GM21367 (cell line): Measurements from ENCODE around the gene USP49.
"Not testable (repeated sequence)": the region's sequence is repeated elsewhere in the genome, so short reads cannot be mapped to it uniquely, and the experiment has no call there.

Experiments
- ATAC-seq: cut with Tn5 transposase; IDR thresholded peaks from one replicate; pipeline ENCODE4 v1.9.1; 2021; ENCODE audit not compliant: unreplicated experiment

USP49 gene

GRCh38 chr6:41895300-41896233, at the start of gene USP49:
Gene USP49, minus strand, starts transcription at chr6:41895375. Its CDS starts 88,392 bp downstream, at chr6:41806983.
- ATAC-seq: peak; percentile 63

GRCh38 chr6:41943456-41943855, 48.3 kb upstream of the USP49 start:
- no peak for ATAC-seq

- ATAC-seq: not testable (repeated sequence)
Observed at GRCh38 chr6:41942882-41943281, 47.7 kb upstream of the USP49 start.

- no peak for ATAC-seq
Observed at GRCh38 chr6:41942067-41942851, 47.1 kb upstream of the USP49 start.

GRCh38 chr6:41941280-41942066, 46.3 kb upstream of the USP49 start, which contains the start of gene CCND3:
Gene CCND3, minus strand, starts transcription at chr6:41941808. Its CDS starts 159 bp downstream, at chr6:41941649.
- peak; percentile 84 for ATAC-seq

- no peak for ATAC-seq
Observed at GRCh38 chr6:41940759-41941279, 45.6 kb upstream of the USP49 start.

GRCh38 chr6:41939848-41940758, 44.9 kb upstream of the USP49 start:
- ATAC-seq: no peak

GRCh38 chr6:41939176-41939847, 44.1 kb upstream of the USP49 start:
- ATAC-seq: no peak

GRCh38 chr6:41938590-41939175, 43.5 kb upstream of the USP49 start:
- no peak for ATAC-seq

GRCh38 chr6:41937861-41938574, 42.8 kb upstream of the USP49 start:
- no peak for ATAC-seq

GRCh38 chr6:41937472-41937860, 42.3 kb upstream of the USP49 start:
- ATAC-seq: no peak

- ATAC-seq: peak; percentile 60
Observed at GRCh38 chr6:41936073-41936837, 41.1 kb upstream of the USP49 start.

GRCh38 chr6:41935685-41936072, 40.5 kb upstream of the USP49 start:
- no peak for ATAC-seq

GRCh38 chr6:41935193-41935574, 40.0 kb upstream of the USP49 start:
- ATAC-seq: no peak

- ATAC-seq: no peak
Observed at GRCh38 chr6:41934278-41935192, 39.4 kb upstream of the USP49 start.

GRCh38 chr6:41932378-41932777, 37.2 kb upstream of the USP49 start:
- no peak for ATAC-seq
